Mesothelial cell of epicardium (in vitro differentiated cells): ENCODE results near the gene CCDC159. TPM values are rescaled to one million over a fixed set of nuclear protein-coding genes. Genes with fewer than 3 reads are reported as not detected.
"Not testable (repeated sequence)": the region's sequence is repeated elsewhere in the genome, so short reads cannot be mapped to it uniquely, and the experiment has no call there.

ENCODE experiments used
- DNase-seq, 2 experiments: peaks; one replicate each; pipeline ENCODE4 v3.0.0; 2021; ENCODE audit warnings: low spot score in 2 of 2; ENCODE audit not compliant: unreplicated experiment in 2 of 2
- H3K27ac Mint-ChIP-seq: 2 replicates; pipeline ENCODE4 v1.8.0; 2021; ENCODE audit warnings: mixed read lengths
- H3K27me3 Mint-ChIP-seq: 2 replicates; pipeline ENCODE4 v1.8.0; 2021; ENCODE audit warnings: low read depth, mixed read lengths
- H3K36me3 Mint-ChIP-seq: 2 replicates; pipeline ENCODE4 v1.8.0; 2021; ENCODE audit warnings: mixed read lengths
- H3K4me1 Mint-ChIP-seq: 2 replicates; pipeline ENCODE4 v1.8.0; 2021; ENCODE audit warnings: mixed read lengths
- H3K4me3 Mint-ChIP-seq: 2 replicates; pipeline ENCODE4 v1.8.0; 2021; ENCODE audit warnings: mild to moderate bottlenecking, moderate library complexity, mixed read lengths
- H3K9me3 Mint-ChIP-seq: 2 replicates; pipeline ENCODE4 v1.8.0; 2021; ENCODE audit warnings: mixed read lengths
- CTCF ChIP-seq: fragments of 200-600 bp; sonication (generic); IDR thresholded peaks from one replicate; pipeline ENCODE4 v1.5.0; 2021; ENCODE audit warnings: antibody characterized with exemption; ENCODE audit not compliant: unreplicated experiment
- total RNA-seq: library from RNA; stranded (reverse); gene quantifications from 3 replicates; pipeline ENCODE4 v1.2.1, GENCODE V29; 2021

Gene CCDC159
- total RNA-seq, 1 donor from 2014 or later = 29.6 TPM

- Mint-ChIP-seq H3K27me3 (no peaks in the 10 kb centered on the region), H3K36me3 (peaks cover 34% of the 10 kb centered on the region), H3K9me3 (no peaks in the 10 kb centered on the region), H3K4me3 (no peak overlapping the region), H3K4me1 (peaks cover 9% of the 10 kb centered on the region), H3K27ac (no peak overlapping the region)
- DNase-seq = no peak
- no peak for TF ChIP-seq CTCF
Observed at GRCh38 chr19:11337080-11337479, 9.2 kb upstream of the CCDC159 start.

- no peak for DNase-seq
- Mint-ChIP-seq H3K4me3 (no peak overlapping the region), H3K27me3 (no peaks in the 10 kb centered on the region), H3K27ac (no peak overlapping the region), H3K9me3 (no peaks in the 10 kb centered on the region), H3K4me1 (peaks cover 9% of the 10 kb centered on the region), H3K36me3 (peaks cover 33% of the 10 kb centered on the region)
- TF ChIP-seq CTCF = no peak
Observed at GRCh38 chr19:11338121-11338520, 8.2 kb upstream of the CCDC159 start.

GRCh38 chr19:11338569-11339253 is 7.6 kb upstream of the CCDC159 start:
- H3K4me1 Mint-ChIP-seq = peaks cover 9% of the 10 kb centered on the region
- DNase-seq = no peak
- TF ChIP-seq CTCF = no peak
- peak overlapping the region; percentile 87 for H3K4me3 Mint-ChIP-seq
- peaks cover 29% of the 10 kb centered on the region for H3K36me3 Mint-ChIP-seq
- H3K27me3 Mint-ChIP-seq = no peaks in the 10 kb centered on the region
- H3K9me3 Mint-ChIP-seq = no peaks in the 10 kb centered on the region
- H3K27ac Mint-ChIP-seq = peak overlapping the region; percentile 50

- H3K9me3 Mint-ChIP-seq = no peaks in the 10 kb centered on the region
- no peak for TF ChIP-seq CTCF
- H3K4me3 Mint-ChIP-seq = peak within 1 kb of the TSS; percentile 87
- H3K4me1 Mint-ChIP-seq = peaks cover 12% of the 10 kb centered on the region
- H3K36me3 Mint-ChIP-seq = peaks cover 24% of the 10 kb centered on the region
- DNase-seq = peak; percentile 84 to 87
- no peaks in the 10 kb centered on the region for H3K27me3 Mint-ChIP-seq
- peak within 1 kb of the TSS; percentile 50 for H3K27ac Mint-ChIP-seq
Observed at GRCh38 chr19:11339254-11340098, 6.8 kb upstream of the CCDC159 start, which contains the start of gene RAB3D. Gene RAB3D (minus strand): TSS chr19:11339657. CDS start chr19:11337399, 2,258 bp downstream.

- H3K27ac Mint-ChIP-seq, H3K27me3 Mint-ChIP-seq, DNase-seq, H3K9me3 Mint-ChIP-seq: not testable (repeated sequence)
- H3K4me3 Mint-ChIP-seq = peak overlapping the region; percentile 87
- H3K4me1 Mint-ChIP-seq = peaks cover 14% of the 10 kb centered on the region
- peaks cover 22% of the 10 kb centered on the region for H3K36me3 Mint-ChIP-seq
Observed at GRCh38 chr19:11340099-11340467, 6.2 kb upstream of the CCDC159 start.

- Mint-ChIP-seq H3K9me3 (no peaks in the 10 kb centered on the region), H3K36me3 (peaks cover 4% of the 10 kb centered on the region), H3K27me3 (no peaks in the 10 kb centered on the region), H3K4me1 (peaks cover 32% of the 10 kb centered on the region), H3K4me3 (no peak overlapping the region), H3K27ac (peak overlapping the region; percentile 30)
- DNase-seq = no peak
- no peak for TF ChIP-seq CTCF
Observed at GRCh38 chr19:11342429-11342828, 3.9 kb upstream of the CCDC159 start.
